ENCODE measurements around the gene CTIF.

The CTIF gene

DNA sequence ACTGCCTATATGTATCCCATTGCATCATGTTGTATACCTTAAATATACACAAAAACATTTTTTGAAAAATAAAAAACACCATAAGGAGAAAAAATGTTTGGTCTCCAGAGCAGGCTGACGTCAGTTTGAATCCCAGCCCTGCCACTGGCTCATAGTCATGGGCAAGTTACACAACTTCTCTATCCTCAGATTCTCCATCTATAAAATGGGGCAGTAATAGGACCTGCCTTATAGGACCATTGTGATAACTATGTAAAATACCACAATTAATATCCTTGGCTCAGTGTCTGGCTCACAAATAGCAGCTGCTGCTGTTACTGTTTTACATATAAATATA lies 276.3 kb downstream of the CTIF start:
- DNase-seq (ENCODE audit: insufficient read length, low spot score), result no peak
- TF ChIP-seq CTCF (IDR thresholded peaks at IDR 0.05; ENCODE audit: insufficient read depth, missing control alignments), result no peak
- FAIRE-seq, result no peak

DNA sequence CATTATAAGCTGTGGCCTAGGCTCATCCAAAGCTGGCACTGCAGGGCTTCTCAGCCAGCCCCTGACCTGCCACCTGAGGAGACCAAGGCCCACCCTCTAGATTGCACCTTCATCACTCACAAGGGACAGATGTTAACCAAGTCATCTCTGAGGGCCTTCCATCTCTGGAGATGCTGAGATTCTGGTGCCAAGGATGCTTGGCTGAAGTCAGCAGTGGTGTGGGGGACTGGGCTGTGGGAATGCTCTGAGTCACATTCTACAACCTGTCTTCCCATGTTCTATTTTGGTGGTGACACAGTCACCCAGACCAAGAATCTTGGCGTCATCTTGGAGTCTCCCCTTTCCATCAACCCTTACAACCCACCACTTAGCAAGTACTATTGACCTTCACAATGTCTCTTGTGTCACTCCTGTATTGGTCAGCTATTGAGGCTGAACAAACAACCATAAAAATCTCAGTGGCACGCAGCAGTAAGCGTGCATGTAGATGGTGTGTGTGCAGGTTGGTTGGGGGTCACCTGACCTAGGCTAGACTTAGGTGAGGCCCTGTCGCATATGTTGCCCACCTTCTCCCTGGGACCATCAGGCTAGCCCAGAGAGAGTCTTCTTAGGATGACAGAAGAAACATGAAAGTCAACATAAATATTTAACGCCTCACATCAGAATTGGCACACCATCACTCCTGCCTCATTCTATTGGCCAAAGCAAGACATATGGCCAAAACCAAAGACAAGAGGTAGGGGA lies 276.9 kb downstream of the CTIF start:
- FAIRE-seq, result no peak
- no peak for TF ChIP-seq CTCF (IDR thresholded peaks at IDR 0.05; ENCODE audit: insufficient read depth, missing control alignments)
- no peak for DNase-seq (ENCODE audit: insufficient read length, low spot score)

GRCh38 chr18:48816554-48816953 lies 277.7 kb downstream of the CTIF start:
- FAIRE-seq, result no peak
- no peak for TF ChIP-seq CTCF (IDR thresholded peaks at IDR 0.05; ENCODE audit: insufficient read depth, missing control alignments)
- DNase-seq (ENCODE audit: insufficient read length, low spot score), result no peak

GRCh38 chr18:48817021-48817461 lies 278.2 kb downstream of the CTIF start:
- DNase-seq (ENCODE audit: insufficient read length, low spot score) (no peak), FAIRE-seq (no peak)
- TF ChIP-seq CTCF (IDR thresholded peaks at IDR 0.05; ENCODE audit: insufficient read depth, missing control alignments), result no peak

- FAIRE-seq, result no peak
- no peak for TF ChIP-seq CTCF (IDR thresholded peaks at IDR 0.05; ENCODE audit: insufficient read depth, missing control alignments)
- DNase-seq (ENCODE audit: insufficient read length, low spot score), result no peak
Measured at GRCh38 chr18:48818329-48819254, 279.8 kb downstream of the CTIF start.

DNA sequence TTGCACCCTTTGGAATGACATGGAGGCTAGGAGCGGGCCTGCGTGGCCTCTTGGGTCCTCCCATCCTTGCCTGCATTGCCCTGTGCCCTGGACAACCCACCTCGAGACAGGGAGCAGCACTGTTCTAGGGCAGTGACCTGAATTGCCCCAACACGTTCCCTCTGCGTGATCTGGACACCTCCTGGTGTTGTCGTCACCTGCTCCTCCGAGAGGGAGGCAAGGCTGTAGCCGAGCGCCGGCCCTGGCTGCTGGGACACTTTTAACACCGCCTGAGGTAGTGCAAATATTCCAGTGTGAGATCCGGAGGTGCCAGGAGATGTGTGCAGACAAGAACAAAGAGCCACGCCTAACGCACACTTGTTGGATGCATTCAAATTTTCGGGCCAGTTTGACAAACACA lies 280.4 kb downstream of the CTIF start:
- DNase-seq (ENCODE audit: insufficient read length, low spot score) (no peak), FAIRE-seq (no peak)
- TF ChIP-seq CTCF (IDR thresholded peaks at IDR 0.05; ENCODE audit: insufficient read depth, missing control alignments), result no peak
